NCI-H82 (cell line): ENCODE data around the gene SPAG16.
A peak's percentile ranks its signal among the peaks of the same experiment; 100 is the strongest.

Experiments used
- DNase-seq: peaks from one replicate; lab custom pipeline; 2025; lab: John Stamatoyannopoulos, UW

Gene SPAG16

GRCh38 chr2:214077727-214078126 lies 793.5 kb downstream of the SPAG16 start:
- DNase-seq, result no peak

DNA sequence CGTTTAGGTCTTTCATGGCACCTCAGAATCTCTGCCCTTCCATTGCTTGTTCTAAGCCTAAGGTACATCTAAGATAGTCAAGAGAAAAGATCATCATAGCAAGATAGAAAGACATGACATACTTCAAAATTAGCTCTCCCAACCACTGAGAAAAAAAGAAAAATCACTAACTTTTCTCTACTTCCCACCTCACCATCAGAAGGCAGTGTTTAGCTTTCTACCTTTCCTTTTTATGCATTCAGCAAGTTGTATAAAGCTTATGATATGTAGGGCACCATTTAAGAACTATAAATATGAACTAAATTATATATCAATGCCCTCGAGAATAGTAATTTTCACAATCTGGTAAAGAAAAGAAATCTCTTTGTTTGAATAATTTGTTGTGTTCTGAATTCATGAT lies 794.8 kb downstream of the SPAG16 start:
- no peak for DNase-seq

DNA sequence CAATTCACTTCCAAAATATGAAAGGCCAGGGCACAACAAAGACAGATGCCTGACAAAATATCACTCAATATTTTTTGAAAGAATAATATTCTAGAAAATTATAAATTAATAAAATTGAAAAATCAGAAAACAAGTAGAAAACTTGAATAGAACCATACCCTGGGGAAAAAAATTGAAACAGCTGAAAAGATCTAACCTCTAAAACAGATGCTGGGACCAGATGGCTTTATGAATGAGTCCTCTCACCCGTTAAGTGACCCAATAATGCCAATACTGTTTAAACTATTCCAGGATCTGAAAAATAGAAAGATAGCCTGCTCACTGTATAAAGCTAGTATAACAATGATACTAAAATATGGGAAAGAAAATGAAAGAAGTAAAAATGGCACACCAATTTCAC lies 804.3 kb downstream of the SPAG16 start:
- DNase-seq, result peak; percentile 13

- DNase-seq, result no peak
Observed at GRCh38 chr2:214096208-214096715, 812.0 kb downstream of the SPAG16 start.

GRCh38 chr2:214098811-214099210 lies 814.5 kb downstream of the SPAG16 start:
- DNase-seq, result no peak

- no peak for DNase-seq
Observed at GRCh38 chr2:214100488-214100887, 816.2 kb downstream of the SPAG16 start.

- no peak for DNase-seq
Observed at GRCh38 chr2:214103276-214104001, 819.2 kb downstream of the SPAG16 start.

DNA sequence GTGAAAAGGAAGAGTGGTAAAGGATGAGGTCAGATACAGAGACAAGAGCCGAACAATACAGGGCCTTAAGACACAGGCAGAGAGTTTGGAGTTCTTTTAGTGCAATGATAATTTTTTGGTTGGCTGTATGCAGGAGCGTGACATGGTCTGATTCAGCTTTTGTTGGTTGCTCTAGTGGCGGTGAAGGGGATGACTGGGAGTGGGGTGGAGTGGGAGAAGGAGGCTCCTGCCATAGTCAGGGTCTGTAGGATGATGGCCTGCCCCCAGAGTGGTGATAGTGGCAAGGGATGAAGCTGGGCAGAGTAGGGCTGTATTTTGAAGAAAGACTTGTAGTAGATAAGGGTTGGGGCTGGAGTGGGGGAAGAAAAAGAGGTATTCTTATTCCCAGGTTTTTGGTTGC lies 820.0 kb downstream of the SPAG16 start:
- DNase-seq, result no peak

DNA sequence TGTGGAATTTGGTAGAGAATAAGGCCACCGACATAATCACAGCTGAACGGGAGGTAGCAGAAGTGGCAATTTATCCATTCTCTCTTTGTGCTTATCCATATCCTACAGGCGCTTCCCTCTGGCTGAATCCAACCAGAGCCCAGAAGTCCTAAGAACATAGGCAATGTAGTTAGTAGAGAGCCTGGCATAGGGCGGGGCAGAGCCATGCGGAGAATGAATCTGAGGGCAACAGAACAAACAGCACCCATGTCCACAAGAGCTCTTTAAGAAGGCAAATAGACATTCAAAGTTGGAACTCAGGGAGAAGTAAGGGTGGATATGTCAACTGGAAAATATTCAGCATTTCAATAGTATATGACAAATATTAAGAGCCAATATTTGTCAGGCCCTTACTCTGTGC lies 820.7 kb downstream of the SPAG16 start:
- DNase-seq, result no peak

- DNase-seq, result no peak
Observed at GRCh38 chr2:214107726-214108125, 823.5 kb downstream of the SPAG16 start.

- DNase-seq, result no peak
Observed at GRCh38 chr2:214108598-214108997, 824.3 kb downstream of the SPAG16 start.

GRCh38 chr2:214117054-214117453 lies 832.8 kb downstream of the SPAG16 start:
- DNase-seq, result no peak

DNA sequence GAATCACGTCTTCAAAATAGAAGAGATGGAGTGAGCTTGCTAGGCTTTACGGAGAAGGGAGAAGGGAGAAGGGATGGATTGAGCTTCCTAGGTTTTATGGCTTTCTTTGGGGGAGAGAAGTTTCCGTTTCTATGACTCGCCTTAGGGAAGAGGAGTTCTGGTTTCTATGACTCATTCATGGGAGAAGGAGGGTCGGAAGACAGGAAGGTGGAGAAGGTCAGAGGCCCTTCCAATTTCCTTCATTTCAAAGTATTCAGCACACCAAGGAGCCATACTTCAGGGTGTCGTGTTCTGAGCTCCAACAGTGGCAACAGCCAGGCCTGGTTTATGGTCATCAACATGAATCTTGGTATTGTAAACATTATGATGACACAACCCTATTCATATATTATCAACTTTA lies 841.9 kb downstream of the SPAG16 start:
- DNase-seq, result no peak

- no peak for DNase-seq
Observed at GRCh38 chr2:214127170-214127569, 842.9 kb downstream of the SPAG16 start.

DNA sequence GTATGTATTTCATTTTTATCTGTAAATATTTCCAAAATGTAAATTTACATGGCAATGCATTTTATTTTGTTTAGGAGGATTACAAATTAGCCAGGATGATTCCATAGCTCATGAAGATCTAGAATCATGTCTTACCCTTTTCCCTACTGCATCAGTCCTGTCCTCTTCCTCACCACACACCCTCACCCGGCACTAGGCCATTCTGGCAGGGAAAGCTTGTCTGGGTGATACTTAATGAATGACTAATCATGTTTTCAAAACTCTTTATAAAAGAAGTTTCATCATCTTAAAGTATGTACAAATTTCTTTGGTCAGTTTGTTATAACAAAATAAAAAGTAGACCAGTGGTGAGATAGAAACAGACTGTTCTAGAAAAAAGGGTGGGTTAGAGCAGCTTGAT lies 843.3 kb downstream of the SPAG16 start:
- DNase-seq, result no peak

- DNase-seq, result no peak
Observed at GRCh38 chr2:214128040-214128439, 843.8 kb downstream of the SPAG16 start.

- peak; percentile 7 for DNase-seq
Observed at GRCh38 chr2:214130114-214130513, 845.9 kb downstream of the SPAG16 start.

DNA sequence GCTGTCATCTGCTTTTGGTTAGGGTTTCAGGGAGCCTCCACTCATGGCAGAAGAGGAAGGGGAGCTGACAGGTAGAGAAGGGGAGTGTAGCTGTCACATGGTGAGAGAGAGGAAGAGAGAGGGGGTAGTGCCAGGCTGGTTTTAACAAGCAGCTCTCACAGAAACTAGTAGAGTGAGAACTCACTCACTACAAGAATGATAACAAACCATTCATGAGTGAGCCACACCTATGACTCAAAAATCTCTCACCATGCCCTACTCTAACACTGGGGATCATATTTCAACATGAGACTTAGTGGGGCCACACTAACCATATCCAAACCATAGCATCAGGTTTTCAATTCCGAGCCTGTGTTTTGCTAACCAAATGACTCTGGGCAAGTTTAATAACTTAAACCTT lies 851.7 kb downstream of the SPAG16 start:
- DNase-seq, result no peak

GRCh38 chr2:214138779-214139178 lies 854.5 kb downstream of the SPAG16 start:
- DNase-seq, result no peak

DNA sequence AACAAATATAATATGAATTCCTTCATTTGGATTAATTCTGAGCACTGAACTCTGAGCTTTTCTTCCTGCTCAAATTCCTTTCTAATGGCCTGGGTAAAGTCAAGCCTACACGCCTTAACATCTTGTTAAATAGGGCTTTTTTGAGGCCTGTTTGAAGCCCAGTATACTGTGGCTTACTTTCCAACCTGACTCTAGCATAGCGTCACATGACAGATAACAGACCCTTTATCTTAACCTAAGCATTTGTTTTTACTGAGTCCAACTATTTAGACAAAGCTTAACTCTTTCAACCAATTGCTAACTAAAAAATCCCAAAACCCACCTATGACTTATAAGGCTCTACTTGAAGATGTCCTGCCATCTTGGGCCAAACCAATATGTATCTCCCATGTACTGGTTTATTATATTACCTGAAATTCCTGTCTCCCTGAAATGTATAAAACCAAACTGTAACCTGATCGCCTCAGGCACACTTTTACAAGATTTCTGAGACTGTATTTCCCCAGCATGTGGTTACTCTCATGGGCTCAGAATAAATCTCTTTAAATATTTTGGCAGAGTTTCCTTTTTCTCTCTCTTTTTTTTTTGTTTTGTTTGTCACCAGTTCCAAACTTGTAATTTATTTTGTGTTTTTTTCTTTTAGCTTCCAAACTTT lies 855.5 kb downstream of the SPAG16 start:
- no peak for DNase-seq

GRCh38 chr2:214156971-214157370 lies 872.7 kb downstream of the SPAG16 start:
- DNase-seq, result peak; percentile 77

DNA sequence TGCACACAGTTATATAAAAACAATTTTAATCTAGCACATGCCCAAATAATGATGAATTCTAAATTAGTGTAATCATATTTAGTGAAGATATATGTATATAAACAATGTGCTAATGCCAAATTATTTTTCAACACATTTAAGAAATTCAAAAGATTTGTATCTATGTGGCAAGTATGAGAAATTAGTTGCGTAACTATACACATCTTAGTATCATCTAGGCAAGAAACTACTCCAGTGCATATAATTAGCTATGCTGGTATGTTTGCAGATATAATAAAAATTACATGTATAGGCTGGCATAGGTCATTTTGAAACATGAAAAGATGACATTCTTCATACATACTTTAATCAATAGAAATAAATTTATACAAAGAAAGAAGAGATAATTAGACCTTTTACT lies 874.6 kb downstream of the SPAG16 start:
- DNase-seq, result no peak

DNA sequence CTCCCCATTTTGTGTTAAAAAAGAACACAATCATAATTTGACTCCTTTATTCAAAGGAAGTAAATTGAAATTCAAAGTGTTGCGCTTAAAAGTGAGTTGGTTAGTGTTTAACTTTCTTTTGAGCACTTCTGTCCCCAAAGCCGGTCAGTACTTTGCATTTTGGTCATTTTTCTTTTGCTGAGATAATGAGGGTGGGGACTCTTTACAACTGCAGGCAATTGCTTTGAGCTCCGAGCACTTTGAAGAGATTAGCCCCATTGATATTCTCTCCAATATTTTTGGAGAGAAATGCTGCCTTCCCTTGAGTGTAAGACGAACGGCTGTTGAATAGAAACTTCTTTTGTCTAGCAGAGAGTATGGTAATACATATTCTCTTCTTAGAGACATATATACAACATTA lies 885.0 kb downstream of the SPAG16 start:
- DNase-seq, result no peak

GRCh38 chr2:214169736-214170135 lies 885.5 kb downstream of the SPAG16 start:
- no peak for DNase-seq
